Stimulated activated CD8-positive, alpha-beta memory T cell treated with anti-CD3 and anti-CD28 coated beads, Interleukin-4, amount 100 ng/mL, for 4 hours (primary cell): Measurements from ENCODE around the gene UBASH3B.

Experiments used
- DNase-seq, 2 donors: peaks; one replicate each; pipeline ENCODE4 v3.0.0-alpha.2; 2020; ENCODE audit warnings: low read depth in 2 of 2, low spot score in 1 of 2

UBASH3B gene

GRCh38 chr11:122646549-122647340, 8.8 kb upstream of the UBASH3B start:
- no peak for DNase-seq

GRCh38 chr11:122647736-122648275, 7.7 kb upstream of the UBASH3B start:
- no peak for DNase-seq

- DNase-seq = no peak
Measured at GRCh38 chr11:122649116-122649515, 6.4 kb upstream of the UBASH3B start.

DNA sequence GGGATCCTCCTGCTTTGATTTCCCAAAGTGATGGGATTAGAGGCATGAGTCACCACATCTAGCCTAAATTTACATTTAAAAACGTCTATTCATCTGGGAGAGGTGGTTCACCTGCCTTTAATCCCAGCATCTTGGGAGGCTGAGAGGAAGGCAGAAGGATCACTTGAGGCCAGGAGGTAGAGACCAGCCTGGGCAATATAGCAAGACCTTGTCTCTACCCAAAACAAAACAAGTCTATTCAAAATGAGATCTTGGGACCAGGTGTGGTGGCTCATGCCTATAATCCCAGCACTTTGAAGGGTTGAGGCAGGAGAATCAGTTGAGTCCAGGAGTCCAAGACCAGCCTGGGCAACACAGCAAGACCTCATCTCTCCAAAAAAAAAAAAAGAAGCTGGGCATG, 4.9 kb upstream of the UBASH3B start:
- DNase-seq = no peak

DNA sequence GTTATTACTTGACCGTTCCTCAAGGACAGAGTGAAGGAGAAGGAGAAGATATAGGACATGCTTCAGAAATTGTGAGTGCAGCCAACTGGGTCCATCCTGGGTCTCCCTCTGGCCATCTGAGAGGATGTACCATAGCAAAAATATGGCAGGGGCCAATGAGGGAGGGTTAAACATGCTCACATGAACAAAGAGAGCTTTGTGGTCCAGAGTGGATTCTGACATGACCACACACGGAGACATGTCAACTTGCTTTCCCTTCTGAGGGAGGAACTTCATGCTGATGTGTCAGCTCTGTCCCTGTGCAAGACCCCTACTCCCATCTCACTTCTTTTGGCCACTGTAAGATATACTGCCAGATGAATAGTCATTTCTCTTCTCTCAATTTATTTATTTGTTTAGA, 3.0 kb upstream of the UBASH3B start:
- no peak for DNase-seq

- DNase-seq = no peak
Measured at GRCh38 chr11:122653916-122654585, 1.5 kb upstream of the UBASH3B start.

DNA sequence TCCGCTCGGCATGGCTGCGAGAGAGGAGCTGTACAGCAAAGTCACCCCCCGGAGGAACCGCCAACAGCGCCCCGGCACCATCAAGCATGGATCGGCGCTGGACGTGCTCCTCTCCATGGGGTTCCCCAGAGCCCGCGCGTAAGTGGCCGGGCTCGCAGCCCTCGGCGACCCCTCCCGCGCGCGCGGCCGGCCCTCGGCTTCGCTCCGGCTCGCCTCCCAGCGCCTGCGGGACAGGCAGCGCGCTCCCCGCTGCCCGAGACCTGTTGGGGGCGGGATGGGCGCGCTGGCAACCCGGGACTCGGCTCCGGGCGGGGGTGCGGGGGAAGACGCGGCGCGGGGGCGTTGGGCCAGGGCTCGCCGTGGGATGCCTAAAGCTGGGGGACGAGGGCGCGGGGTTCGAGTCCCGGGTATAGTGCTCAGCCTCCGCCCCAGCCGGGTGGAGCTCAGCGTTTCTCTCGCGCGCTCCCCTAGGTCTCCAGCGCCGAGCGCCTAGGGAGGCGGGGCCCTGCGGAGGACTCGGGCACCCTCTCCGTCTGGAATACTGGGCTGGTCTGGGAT, 630 bp downstream of the UBASH3B start:
- DNase-seq = peak in 1 of 2 donors; percentile 48

DNA sequence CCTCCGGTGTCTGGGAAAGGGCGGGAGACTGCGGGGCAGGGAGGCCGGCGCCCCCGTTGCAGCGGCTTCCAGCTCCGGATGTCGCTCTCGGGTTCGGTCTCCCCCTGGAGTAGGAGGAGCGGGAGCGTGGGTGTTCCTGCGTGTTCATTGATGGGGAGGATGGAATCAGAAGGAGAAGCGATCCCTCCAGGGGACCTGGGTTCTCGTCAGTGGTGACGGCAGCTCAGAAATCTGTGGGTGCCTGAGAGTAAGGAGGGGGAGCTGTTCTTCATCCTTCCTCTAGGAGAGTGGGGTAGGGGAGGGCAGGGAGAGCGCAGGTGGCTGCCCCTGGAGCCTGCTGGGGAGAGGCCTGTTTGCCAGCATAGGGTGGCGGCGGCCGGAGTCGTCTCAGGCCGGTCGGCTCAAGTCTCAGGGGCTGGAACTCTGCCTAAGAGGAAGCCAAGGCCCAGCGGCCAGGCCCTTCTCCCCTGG, 1.1 kb downstream of the UBASH3B start:
- no peak for DNase-seq

DNA sequence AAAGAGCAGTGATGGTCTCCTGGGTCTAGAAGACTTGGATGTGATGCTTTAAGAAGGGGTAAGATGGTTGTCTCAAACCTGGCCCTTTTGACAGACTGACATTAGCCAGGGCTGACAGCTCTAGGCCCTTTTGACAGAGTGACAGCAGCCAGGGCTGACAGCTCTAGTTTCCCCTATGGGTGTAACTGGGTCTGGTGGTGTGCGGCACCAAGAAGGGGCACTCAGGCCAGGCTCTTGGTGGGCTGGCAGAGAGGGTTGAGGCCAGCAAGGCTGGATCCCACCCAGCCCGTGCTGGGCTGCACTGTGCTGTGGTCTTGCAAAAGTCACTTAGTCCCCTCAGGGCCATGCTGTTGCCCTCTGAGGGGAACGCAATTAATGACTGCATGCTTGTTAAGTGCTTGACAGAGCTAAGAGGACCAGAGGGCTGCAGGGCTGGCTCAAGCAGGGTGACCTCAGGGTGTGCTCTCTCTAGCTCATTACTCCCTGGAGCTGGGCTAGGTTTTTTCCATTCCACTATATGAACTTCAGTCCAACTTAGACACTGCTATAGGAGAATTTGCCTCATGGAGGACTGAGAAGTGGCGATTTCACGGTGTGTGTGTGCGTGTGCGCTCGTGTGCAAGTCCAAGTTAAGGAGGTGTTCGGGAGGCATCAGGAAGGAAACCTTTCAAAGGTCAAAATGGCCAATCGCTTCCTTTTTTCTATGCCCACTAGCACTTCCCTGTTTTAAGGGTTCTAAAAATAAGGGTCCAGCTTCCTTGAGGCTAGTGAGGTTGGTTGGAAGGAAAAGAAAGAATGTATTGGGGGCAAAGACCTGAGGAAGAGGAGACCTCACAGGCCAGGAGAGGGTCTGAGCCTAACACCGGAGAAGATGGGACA, 4.4 kb downstream of the UBASH3B start:
- DNase-seq = no peak

GRCh38 chr11:122661182-122661945, 5.8 kb downstream of the UBASH3B start:
- DNase-seq = no peak

DNA sequence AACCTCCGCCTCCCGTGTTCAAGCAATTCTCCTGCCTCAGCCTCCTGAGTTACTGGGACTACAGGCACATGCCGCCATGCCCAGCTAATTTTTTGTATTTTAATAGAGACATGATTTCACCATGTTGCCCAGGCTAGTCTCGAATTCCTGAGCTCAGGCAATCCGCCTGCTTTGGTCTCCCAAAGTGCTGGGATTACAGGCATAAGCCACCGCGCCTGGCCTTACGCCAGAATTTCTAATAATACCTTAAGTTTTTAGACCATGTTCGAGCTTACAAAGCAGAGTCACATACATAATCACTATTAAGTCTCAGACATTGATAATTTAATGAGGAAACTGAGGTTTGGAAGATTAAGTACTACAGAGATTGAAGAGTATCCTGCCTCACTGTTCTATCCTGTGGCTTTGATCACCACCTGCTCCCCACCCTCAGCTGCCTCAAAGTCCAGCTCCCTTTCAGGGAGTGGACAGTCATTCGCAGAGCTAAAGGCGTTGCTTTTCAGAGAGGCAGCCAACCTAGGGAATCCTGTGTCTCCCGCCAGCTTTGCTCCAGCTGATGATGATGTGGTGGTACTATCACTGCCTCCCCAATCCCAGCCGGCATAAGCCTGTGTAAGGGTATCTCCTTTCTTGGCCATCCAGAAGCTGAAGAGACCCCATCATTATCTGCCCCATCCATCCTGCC, 7.7 kb downstream of the UBASH3B start:
- DNase-seq = no peak

DNA sequence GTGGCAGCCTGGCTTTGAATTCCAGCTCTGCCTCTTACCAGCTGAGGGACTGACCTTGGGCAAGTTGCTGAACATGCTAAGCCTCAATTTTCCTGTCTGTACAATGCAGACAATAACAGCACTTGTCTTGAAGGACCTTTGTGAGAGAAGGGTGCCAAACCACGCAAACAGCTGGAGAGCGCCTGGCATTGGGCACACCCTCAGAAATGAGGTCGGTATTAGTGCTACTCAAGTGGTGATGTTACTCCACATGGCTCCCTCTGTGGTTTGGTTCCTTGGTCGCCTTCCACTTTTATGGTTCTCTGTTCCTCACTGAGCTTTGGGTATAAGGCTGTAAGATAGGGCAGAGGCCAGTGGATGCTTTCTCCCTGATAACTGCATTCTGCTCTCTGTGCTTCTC, 8.2 kb downstream of the UBASH3B start:
- no peak for DNase-seq

DNA sequence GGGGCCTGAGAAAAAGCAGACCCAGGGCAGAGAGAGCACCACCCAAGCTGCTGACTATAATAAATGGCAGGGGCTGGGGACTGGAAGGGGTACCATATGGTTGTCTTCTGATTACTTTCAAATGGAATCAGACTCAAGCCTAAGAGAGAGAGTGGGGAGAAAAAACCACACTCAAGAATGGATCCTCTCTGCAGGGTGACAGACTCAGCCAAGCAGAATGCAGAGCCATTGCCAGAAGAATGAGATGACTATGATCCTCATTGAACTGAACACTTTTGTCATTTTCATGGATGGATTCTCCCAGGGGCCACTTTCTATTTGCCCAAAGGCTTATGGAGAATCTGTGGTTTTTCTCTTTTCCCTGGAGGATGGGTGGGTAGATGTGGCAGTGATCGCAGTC, 8.7 kb downstream of the UBASH3B start:
- DNase-seq = no peak

DNA sequence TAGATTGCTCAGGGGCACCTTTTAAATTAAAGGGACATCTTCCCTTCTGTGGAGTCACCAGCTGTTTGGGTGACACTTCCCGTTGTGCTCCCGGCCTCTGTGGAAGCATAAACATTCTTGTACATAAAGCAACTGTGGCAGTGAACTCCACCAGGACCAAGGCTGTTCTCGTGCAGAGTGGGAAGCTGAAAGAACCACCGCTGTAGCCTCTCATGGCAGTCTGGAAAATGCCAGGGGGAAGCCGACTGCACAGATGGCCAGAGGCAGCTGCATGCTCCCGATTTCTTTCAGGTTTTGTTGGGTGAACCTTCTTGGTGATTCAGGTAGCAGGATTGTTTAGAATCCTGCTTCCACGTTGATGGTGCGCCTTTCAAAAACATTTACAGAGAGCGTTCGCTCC, 10.3 kb downstream of the UBASH3B start:
- no peak for DNase-seq

- DNase-seq = no peak
Measured at GRCh38 chr11:122666743-122667142, 11.2 kb downstream of the UBASH3B start.

GRCh38 chr11:122668562-122669090, 13.1 kb downstream of the UBASH3B start:
- no peak for DNase-seq

DNA sequence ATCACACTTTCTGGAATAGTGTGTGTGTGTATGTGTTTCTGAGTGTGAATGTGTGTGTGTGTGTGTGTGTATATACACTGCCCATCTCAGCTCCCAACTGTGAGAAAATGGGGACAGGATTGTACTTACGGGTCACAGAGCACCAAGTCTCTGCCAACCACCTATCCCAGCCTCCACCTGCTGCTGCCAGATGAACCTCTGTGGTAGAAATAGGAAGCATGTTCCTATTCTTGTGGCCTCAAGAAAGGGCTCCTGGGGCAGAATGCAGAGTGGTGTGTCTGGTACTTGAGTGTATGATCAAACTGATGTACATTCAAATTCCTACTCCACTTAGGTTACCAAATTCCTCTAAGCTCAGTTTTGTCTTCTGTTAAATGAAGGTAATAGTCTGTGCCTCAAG, 14.6 kb downstream of the UBASH3B start:
- no peak for DNase-seq

DNA sequence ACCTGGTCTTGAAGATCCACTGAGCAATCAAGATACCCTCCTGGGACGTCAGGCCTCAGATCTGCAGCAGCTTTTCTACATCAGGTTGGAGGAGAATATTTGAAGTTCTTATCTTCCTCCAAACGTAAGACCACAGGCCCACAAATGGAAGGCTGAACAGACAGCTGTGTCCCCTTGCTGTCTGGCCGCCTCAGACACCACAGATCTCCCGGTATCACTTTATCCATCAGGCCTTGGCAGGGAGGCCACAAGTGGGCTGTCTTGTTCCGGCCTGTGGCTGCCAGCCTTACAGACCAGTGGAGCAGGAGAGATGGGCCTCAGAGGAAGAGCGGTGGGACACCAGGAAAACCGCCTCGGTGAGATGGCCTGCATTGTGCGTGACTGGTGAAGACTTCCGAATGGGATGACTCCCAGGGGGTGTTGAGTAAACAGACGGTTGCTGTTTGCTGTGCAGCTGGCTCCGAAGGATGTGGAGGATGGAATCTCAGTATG, 15.9 kb downstream of the UBASH3B start:
- no peak for DNase-seq

- no peak for DNase-seq
Measured at GRCh38 chr11:122672892-122673291, 17.4 kb downstream of the UBASH3B start.
